GM21528 (cell line): ENCODE results near the gene FOXO1.

Experiments used
- ATAC-seq: cut with Tn5 transposase; IDR thresholded peaks from one replicate; pipeline ENCODE4 v1.9.1; 2021; ENCODE audit warnings: mild to moderate bottlenecking, moderate library complexity; ENCODE audit not compliant: unreplicated experiment, low FRiP score

The FOXO1 gene

DNA sequence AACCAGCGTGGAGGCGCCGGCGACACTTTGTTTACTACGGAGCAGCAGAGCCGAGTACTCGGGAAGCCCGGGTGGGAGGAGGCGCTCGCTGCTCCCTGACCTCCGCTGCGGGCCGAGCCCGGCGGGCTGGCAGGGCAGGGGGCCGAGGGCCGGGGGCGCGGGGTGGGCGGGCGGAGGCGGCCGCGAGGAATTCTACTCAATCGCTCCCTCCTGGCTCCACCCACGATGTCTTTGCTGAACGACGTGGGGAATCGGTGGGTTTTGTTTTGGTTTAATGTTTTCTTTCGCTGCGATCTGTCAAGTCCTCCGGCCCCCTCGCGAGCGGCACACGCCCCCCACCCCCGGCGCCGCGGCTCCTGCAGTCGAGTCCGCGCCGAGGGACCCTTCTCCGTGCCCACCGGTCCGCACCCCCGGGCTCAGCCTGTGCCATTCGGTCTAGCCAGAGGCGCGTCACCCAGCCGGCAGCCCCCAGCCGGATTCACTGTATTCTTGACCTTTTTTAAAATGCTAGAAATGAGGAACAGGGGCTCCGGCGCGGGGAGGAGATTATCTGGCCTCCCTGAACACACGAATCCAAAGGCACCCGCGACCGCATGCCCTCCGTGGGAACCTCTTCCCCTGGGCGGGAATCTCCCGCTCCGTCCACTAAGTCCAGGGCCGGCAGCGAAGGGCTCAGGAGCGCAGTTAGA, 636 bp upstream of the FOXO1 start:
- ATAC-seq: peak; percentile 25

DNA sequence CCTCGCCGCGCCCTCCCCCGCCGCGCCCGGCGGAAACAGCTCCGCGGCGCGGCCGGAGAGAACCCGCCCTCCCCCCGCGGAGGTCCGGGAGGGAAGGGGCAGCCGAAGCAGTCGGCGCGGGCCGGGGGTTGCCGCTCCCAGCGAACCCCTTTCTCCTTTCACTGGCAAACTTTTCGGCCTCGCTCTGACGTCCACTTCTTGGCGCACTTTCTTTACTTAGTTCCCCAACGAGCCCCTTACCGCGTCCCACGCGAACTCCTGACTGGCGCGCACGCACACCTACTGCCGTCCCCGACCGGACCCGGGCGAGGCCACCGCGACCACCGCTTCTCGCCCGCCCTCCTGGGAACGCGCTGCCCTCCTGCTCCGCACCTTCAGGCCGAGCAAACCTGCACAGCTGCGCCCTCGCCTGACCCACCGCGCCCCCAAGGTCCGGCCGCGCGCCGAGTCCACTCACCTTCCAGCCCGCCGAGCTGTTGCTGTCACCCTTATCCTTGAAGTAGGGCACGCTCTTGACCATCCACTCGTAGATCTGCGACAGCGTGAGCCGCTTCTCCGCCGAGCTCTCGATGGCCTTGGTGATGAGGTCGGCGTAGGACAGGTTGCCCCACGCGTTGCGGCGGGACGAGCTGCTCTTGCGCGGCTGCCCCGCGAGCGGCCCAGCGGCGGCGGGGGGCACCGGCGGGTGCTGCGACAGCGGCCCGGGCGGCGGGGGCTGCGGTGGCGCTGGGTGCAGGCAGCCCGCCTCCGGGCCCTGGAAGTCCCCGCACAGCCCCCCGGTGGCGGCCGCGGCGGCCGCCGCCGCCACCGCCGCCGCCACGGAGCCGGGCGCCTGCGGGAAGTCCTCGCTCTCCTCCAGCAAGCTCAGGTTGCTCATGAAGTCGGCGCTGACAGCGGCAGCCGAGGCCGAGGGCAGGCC, 1.1 kb downstream of the FOXO1 start:
- ATAC-seq: peak; percentile 4

- peak; percentile 27 for ATAC-seq
Measured at GRCh38 chr13:40664350-40665125, 1.9 kb downstream of the FOXO1 start.

DNA sequence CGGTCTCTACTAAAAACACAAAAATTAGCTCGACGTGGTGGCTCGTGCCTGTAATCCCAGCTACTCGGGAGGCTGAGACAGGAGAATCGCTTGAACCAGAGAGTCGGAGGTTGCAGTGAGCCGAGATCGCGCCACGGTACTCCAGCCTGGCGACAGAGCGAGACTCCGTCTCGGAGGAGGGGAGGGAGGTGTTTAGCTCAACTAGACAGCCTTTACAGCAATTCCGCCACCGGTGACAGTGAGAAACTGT, 2.4 kb downstream of the FOXO1 start:
- peak; percentile 27 for ATAC-seq

DNA sequence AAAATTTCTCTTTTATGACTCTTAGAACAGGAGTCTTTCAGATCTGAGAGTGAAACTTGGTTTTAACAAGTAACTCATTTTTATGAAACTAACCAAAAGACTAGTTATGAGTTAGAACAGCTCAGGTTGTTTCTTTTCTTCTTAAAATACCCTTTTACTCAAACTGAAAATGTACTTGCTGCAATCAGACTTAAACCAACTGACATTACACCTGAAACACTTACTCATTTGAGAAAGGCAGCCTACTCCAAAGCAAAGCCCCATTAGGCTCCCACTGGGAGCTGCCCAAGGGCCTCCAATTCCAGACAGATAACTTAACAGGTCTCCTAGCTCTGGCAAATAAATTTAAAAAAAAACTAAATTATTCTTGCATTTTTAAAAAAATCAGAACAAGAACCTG, 3.6 kb downstream of the FOXO1 start:
- peak; percentile 24 for ATAC-seq

DNA sequence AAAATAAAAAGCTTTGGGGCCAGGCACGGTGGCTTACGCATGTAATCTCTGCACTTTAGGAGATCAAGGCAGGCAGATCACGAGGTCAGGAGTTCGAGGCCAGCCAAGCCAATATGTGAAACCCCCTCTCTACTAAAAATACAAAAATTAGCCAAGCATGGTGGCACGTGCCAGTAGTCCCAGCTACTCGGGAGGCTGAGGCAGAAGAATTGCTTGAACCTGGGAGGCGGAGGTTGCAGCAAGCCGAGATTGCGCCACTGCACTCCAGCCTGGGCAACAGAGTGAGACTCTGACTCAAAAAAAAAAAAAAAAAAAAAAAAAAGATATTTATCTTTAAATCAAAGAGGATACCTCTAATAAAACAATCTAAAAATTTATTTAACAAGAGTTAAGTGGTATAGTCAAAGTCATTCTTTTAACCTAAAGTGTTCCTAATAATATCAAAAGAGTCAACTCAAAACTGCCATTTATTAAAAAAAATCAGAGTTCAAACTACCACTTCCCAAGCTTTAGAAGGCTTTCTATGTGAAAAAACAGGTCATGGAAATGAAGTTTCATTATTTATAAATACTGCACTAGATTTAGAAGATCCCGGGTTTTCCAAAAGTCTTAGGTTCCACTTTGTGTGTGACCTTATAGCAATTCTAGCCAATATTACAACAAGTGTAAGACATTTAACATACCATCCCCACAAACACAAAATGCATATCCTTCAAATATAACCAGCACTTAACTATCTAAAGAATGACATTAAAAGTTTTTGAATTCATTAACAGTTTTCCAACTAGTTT, 4.4 kb downstream of the FOXO1 start:
- ATAC-seq: no peak

DNA sequence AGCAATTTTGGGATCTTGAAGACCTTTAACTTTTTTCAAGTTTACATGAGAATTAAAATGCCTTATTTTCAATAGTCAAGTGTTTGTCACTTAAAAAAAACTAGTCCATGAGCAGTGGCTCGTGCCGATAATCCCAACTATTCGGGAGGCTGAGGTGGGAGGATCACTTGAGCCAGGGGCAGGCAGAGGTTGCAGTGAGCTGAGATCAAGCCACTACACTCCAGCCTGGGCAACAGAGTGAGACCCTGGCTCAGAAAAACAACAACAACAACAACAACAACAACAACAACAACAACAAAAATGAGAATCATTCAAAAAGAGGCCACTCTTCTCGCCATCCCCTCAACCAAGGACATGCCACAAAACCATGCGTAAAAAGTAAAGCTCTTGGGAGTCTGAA, 5.7 kb downstream of the FOXO1 start:
- ATAC-seq: no peak

DNA sequence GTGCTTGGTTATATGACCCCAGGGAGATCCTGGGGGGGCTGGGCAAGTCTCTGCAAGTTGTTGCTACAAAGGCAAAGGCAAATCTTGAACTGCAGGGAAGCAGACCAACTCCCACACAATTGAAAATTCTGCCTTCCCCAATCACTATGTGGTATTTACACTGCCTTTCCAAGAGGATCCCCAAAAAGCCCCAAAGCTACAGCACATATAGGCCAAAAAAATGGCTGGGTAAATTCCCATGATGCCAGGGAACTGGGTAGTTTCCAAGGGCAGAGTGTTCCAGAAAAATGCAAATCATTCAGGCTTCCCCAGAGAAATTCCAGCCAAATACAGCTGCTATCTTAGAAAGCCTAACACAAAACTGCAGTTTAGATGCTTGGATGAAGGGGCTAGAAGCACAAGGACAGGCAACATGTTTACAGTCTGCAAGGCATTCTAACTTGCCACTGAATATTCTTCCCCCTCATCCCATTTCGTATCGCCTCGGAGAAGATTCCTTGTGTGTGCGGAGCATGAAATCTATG, 6.2 kb downstream of the FOXO1 start:
- no peak for ATAC-seq

DNA sequence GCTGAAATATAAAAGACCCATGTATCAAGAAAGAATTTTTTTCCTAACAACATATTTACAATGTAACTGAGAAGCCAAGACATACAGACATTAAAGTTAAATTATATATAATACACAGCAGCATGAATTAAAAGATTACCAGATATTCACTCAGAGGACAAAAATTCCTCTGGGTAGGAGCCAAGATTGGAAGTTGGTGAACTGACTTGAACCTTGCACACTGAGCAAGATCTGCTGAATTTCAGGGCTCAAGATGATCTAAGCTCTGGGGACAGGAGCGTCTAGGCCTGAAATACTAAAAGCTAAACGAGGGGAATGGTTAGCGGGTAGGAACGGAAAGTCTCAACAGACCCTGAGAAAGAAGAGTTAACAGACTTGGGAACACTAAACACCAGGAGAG, 8.5 kb downstream of the FOXO1 start:
- no peak for ATAC-seq

- no peak for ATAC-seq
Measured at GRCh38 chr13:40657307-40657706, 9.1 kb downstream of the FOXO1 start.

DNA sequence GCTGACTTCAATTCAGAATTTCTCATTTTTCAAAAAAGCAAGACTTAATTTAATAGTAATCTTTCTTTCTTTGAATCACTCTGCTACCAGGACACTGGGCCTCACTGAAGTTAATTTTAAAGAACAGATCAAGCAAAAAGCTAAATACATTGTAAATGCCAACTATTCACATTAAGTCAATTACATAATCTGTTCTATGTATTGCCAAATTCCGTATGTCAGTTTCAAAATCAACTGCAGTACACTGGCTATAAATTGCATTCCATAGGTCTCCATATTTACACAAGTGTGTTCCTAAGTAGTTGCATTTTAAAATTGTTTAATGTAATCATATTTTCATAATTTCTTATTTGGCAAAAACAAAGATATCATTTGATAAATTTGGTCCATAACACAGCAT, 10.1 kb downstream of the FOXO1 start:
- ATAC-seq: no peak

- ATAC-seq: no peak
Measured at GRCh38 chr13:40653527-40654318, 12.7 kb downstream of the FOXO1 start.

DNA sequence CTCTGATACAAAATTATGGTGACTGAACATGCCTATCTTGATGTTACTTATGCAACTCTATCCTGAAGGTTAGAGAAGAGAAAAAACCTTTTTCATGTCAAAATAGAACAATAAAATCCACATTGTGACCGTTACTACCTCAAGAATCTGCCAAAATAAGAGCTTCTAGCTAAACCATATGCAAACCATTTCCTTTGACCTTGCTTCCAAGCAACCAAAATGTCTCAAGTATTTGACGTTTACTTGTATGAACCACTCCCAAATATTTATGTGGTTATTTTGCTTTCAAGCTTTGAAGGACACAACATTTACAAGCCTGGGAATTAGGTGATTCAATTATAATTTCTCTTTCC, 13.9 kb downstream of the FOXO1 start:
- peak; percentile 46 for ATAC-seq

DNA sequence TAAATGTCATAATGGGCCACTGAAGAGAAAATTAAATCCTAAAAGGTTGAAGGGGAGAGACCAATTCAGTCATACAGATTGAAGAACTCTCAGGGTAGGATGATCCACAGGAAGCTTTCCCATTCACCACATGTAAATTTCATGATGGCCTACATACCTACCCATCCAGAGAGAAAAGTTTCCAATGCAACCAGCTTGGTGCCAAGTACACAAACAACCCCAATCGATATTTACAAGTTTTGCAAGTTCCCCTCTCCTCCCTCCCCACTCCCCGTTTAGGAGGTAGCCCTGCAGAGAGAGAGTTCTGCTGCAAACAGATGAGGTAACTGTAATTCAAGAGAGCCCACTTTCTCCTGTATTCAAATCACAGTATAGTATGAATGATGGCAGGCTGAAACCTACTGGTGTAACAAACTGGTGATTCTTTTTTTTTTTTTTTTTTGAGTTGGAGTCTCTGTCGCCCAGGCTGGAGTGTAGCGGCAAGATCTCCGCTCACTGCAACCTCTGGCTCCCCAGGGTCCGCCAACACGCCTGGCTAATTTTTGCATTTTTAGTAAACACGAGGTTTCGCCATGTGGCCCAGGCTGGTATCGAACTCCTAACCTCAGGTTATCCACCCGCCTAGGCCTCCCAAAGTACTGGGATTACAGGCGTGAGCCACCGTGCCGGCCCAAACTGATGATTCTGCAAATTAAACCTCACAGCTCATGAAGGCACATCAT, 14.4 kb downstream of the FOXO1 start:
- peak; percentile 47 for ATAC-seq

- no peak for ATAC-seq
Measured at GRCh38 chr13:40648841-40649240, 17.6 kb downstream of the FOXO1 start.

DNA sequence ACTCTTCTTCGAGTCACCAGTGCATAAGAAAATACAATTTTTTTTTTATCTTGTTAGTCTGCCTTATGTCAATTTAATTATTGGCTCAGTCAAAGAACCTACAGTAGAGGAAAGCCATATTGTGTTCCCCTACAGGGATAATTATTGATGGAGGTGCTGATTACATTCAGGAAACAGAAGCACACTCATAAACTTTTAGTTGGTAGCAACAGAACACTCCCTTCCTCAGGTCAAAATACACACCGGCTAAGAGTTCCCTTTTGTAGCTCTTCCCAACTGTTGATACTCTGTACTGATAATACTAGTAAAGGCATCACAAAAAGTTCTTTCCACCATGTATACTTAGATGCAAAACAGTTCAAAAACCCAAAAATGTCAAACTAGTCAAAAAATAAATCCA, 18.4 kb downstream of the FOXO1 start:
- no peak for ATAC-seq

DNA sequence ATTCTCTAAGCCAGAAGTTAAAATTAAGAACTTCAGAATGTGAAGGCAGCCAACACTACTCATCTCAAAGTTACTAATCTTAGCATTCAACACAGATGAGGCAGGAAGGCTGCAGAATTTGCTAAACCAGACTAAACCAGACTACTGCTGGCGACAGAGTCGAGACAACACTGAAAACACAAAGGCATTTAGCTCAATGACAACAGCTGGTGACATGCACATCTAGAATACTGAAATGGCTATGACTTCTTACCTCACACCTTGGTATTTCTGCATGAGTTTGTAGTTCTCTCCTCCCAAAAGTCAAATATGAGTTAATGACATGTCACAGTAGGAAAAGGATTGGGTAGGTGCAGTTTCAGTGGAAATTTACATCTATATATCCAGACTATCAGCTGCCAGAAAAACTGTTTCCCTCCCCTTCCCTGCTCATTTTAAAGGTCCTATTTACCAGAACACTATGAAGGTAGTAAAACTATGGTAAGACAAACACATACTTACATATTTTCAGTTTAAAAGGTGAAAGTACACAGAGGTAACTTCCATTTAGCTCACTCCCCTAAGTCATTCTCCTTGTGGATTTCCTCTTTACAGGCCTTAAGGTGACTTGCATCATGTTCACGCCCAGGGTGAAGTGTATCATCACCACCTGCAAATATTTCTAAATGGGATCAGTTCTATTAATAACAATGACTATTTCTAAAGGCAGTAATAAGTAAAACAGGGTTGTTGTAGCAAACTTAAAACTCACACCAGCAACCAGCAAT, 21.4 kb downstream of the FOXO1 start:
- no peak for ATAC-seq

DNA sequence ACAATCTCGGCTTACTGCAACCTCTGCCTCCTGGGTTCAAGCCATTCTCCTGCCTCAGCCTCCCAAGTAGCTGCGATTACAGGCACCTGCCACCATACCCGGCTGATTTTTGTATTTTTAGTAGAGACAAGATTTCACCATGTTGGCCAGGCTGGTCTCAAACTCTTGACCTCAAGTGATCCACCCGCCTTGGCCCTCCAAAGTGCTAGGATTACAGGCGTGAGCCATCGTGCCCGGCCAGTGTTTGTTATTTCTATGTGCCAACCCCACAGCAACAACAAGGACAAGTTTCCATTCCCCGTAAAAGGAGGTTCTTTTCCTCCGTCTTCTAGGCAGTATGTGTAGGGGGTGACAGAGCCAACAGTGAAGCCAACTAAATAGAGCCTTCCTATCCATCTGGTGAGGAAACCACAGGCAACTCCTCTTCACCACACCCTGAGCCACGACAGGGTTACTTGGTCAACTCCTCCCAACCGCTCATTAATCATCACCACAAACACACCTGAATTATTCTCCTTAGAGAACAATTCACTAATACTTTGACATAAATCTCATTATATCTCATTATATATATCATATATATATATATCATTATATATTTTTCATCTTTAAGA, 25.5 kb downstream of the FOXO1 start:
- ATAC-seq: no peak
